Activated T-helper 1 cell treated with anti-CD3 and anti-CD28 coated beads, Interleukin-12 subunit alpha, Interleukin-12 subunit beta, Interleukin-2, Interleukin-4 antibody, amounts not matched to agents 30 ng/mL and 10 ng/mL and 1 ng/mL, durations not matched to agents 14 hours and 24 hours and 36 hours (primary cell): ENCODE results near the gene LRG1. TPM values are rescaled to one million over a fixed set of nuclear protein-coding genes. Genes with fewer than 3 reads are reported as not detected.
A peak's percentile ranks its signal among the peaks of the same experiment; 100 is the strongest.

Source experiments
- DNase-seq: peaks from one replicate; pipeline ENCODE4 v3.0.0; 2021; ENCODE audit warnings: low spot score
- H3K27ac Mint-ChIP-seq: one replicate; pipeline ENCODE4 v1.8.0; 2021; ENCODE audit warnings: mild to moderate bottlenecking, mixed read lengths
- H3K27me3 Mint-ChIP-seq: one replicate; pipeline ENCODE4 v1.8.0; 2022; ENCODE audit warnings: mild to moderate bottlenecking, moderate library complexity, mixed read lengths; ENCODE audit not compliant: insufficient read depth
- H3K36me3 Mint-ChIP-seq: one replicate; pipeline ENCODE4 v1.8.0; 2021; ENCODE audit warnings: low read depth, mixed read lengths
- H3K4me1 Mint-ChIP-seq: one replicate; pipeline ENCODE4 v1.8.0; 2021; ENCODE audit warnings: low read depth, mixed read lengths
- H3K4me3 Mint-ChIP-seq: one replicate; pipeline ENCODE4 v1.8.0; 2021; ENCODE audit warnings: mild to moderate bottlenecking, moderate library complexity, mixed read lengths
- H3K9me3 Mint-ChIP-seq: one replicate; pipeline ENCODE4 v1.8.0; 2021; ENCODE audit warnings: mixed read lengths
- intact Hi-C: fragments of 100-400 bp; cut with micrococcal nuclease; formaldehyde crosslinking; loops from one replicate; pipeline ENCODE4 v1.15.1; 2024
- total RNA-seq: library from RNA; stranded (reverse); gene quantifications from 2 replicates; pipeline ENCODE4 v1.2.3, GENCODE V29; 2022

LRG1 gene, protein sequence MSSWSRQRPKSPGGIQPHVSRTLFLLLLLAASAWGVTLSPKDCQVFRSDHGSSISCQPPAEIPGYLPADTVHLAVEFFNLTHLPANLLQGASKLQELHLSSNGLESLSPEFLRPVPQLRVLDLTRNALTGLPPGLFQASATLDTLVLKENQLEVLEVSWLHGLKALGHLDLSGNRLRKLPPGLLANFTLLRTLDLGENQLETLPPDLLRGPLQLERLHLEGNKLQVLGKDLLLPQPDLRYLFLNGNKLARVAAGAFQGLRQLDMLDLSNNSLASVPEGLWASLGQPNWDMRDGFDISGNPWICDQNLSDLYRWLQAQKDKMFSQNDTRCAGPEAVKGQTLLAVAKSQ
- 0.27 and 0.39 TPM in 2 replicates for total RNA-seq

DNA sequence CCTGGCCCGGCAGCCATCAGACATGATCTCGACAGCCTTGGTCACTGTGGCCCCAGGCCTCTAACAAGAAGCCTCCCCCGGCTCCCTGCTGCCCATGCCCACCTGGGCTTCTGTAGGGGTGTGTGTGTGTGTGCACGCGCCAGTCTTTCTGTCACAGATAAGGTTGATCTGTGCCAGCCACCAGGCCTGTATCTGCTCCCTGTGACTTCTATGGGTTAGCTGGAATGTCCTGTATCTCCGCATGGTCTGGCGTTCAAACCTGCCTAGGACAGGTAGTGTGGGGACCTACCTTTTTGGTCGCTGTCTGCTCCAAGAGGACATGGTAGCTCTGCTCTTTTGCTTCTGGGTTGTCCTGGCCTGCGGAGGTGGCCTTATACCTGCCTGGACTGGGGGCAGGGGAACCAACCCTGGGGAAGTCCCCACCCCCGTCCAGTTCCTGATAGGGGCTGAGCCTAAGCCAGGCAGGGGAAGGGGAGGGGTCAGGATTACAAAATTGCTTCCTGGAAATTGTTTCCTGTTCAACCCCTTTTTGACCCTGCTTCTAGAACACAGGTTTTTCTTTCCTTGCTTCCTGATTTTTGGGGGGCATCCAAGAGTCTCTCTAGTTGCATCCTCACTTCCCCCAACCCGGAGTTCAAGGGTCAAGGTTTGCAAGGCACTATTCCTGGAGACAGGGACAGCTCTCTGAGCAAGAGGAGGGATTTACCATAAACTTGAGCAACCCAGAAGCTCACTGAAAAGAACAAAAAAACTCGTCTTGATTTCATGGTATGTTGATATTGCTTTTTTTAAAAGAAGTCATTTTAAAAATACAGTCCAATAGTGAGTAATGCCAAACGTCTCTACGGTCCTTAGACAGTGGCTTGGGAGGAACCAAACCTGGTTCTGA is at the start of gene LRG1:
Gene LRG1 (minus strand): TSS at position 344 of the 889 bp plus-strand sequence. CDS start 23 bp downstream, at position 321.
- Mint-ChIP-seq H3K27ac (no peak within 1 kb of the TSS), H3K9me3 (peaks cover 4% of the 10 kb centered on the region), H3K4me3 (peak within 1 kb of the TSS; percentile 30), H3K4me1 (peaks cover 16% of the 10 kb centered on the region), H3K36me3 (no peaks in the 10 kb centered on the region), H3K27me3 (no peaks in the 10 kb centered on the region)
- no peak for DNase-seq
- intact Hi-C loops = no loop called here

- H3K4me3 Mint-ChIP-seq = no peak overlapping the region
- intact Hi-C loops = no loop called here
- H3K4me1 Mint-ChIP-seq = no peaks in the 10 kb centered on the region
- H3K27ac Mint-ChIP-seq = no peak overlapping the region
- peaks cover 2% of the 10 kb centered on the region for H3K36me3 Mint-ChIP-seq
- peaks cover 45% of the 10 kb centered on the region for H3K27me3 Mint-ChIP-seq
- DNase-seq = no peak
- H3K9me3 Mint-ChIP-seq = no peaks in the 10 kb centered on the region
Measured at GRCh38 chr19:4588291-4588761, 48.5 kb upstream of the LRG1 start.

DNA sequence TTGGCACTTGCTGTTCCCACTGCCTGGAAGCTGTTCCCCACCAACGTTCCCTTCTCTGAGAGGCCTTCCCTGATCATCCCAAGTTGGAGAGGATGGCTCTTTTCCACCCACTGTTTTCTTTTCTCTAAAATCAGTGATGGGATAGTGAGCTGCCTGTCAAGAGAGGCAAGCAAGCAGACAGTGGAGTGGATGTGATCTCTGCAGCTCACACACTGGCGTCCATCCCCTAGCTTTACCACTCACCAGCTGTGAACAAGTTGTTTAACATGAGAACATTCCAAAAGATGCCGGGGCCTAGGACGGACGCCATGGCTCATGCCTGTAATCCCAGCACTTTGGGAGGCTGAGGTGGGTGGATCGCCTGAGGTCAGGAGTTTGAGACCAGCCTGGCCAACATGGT is 47.7 kb upstream of the LRG1 start:
- no peaks in the 10 kb centered on the region for H3K9me3 Mint-ChIP-seq
- H3K27me3 Mint-ChIP-seq = peaks cover 48% of the 10 kb centered on the region
- H3K4me1 Mint-ChIP-seq = peaks cover under 1% of the 10 kb centered on the region
- no peak overlapping the region for H3K27ac Mint-ChIP-seq
- no peak overlapping the region for H3K4me3 Mint-ChIP-seq
- H3K36me3 Mint-ChIP-seq = peaks cover 2% of the 10 kb centered on the region
- intact Hi-C loops = no loop called here
- DNase-seq = no peak

DNA sequence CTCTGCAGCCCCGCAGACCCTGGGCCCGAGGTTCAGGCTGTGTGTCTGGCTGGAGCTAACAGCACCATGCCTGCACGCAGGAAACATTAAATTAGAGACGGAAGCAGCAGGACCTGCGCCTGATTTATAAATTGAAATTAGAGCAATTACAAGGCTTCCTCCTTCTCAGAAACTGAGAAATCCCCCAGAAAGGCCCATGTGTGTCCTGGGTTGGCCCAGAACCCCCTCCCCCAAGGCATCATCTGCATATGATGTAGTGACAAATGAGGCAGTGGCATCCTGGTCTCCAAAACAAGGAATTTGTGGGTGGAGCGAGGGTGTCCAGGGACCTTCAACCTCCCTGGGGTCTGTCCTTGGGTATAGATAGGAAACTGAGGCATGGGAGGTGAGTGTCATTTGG is 46.9 kb upstream of the LRG1 start:
- Mint-ChIP-seq H3K4me1 (peaks cover 9% of the 10 kb centered on the region), H3K36me3 (peaks cover 2% of the 10 kb centered on the region), H3K27me3 (peaks cover 56% of the 10 kb centered on the region), H3K27ac (no peak overlapping the region), H3K4me3 (no peak overlapping the region), H3K9me3 (no peaks in the 10 kb centered on the region)
- intact Hi-C loops = no loop called here
- DNase-seq = no peak

DNA sequence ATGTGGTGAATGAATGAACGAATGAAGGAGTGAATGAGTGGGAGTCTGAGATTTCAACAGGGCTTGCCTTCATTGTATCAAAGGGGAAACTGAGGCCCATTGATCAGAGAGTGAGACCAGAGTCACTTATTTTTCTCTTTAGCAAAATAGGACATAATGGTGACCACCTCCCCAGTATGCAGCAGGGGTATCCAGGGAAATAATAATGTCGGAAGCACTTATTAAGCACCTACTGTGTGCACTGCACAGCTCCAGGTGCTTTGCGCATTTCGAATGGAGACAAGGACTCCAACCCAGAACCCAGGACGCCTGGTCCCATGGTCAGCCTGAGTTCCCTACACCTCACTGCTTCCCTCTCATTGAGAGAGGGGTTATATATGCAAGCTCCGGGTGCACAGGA is 46.4 kb upstream of the LRG1 start:
- Mint-ChIP-seq H3K9me3 (no peaks in the 10 kb centered on the region), H3K27ac (no peak overlapping the region), H3K27me3 (peaks cover 51% of the 10 kb centered on the region), H3K4me1 (peaks cover 9% of the 10 kb centered on the region), H3K4me3 (no peak overlapping the region), H3K36me3 (peaks cover 2% of the 10 kb centered on the region)
- DNase-seq = no peak
- intact Hi-C loops = no loop called here

DNA sequence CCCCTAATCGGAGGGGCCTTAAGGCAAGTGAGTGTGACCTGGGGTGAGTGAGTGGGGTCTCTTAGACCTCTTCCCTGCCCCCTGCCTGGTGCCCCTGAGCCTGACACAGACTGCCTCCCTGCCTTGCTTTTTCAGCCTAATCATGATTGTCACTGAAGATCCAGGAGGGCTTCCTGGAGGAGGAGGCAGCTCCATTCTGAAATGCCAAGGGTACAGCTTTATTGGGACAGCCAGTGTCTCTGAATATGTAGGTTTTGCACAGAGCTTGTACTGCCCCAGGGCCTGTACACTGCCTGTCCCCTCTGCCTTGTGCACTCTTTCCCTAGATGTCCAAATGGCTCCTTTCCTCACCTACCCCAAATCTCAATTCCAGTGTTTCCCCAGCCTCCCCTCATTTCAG is 45.7 kb upstream of the LRG1 start:
- no peaks in the 10 kb centered on the region for H3K9me3 Mint-ChIP-seq
- DNase-seq = no peak
- peaks cover 47% of the 10 kb centered on the region for H3K27me3 Mint-ChIP-seq
- no peak overlapping the region for H3K4me3 Mint-ChIP-seq
- intact Hi-C loops = no loop called here
- peaks cover 2% of the 10 kb centered on the region for H3K36me3 Mint-ChIP-seq
- H3K27ac Mint-ChIP-seq = no peak overlapping the region
- peaks cover 9% of the 10 kb centered on the region for H3K4me1 Mint-ChIP-seq

- no peak for DNase-seq
- peaks cover 2% of the 10 kb centered on the region for H3K36me3 Mint-ChIP-seq
- no peaks in the 10 kb centered on the region for H3K9me3 Mint-ChIP-seq
- H3K27me3 Mint-ChIP-seq = peaks cover 50% of the 10 kb centered on the region
- peaks cover 9% of the 10 kb centered on the region for H3K4me1 Mint-ChIP-seq
- intact Hi-C loops = no loop called here
- no peak overlapping the region for H3K27ac Mint-ChIP-seq
- no peak overlapping the region for H3K4me3 Mint-ChIP-seq
Measured at GRCh38 chr19:4584670-4585460, 45.0 kb upstream of the LRG1 start.

- H3K36me3 Mint-ChIP-seq = peaks cover 2% of the 10 kb centered on the region
- H3K4me3 Mint-ChIP-seq = no peak overlapping the region
- H3K9me3 Mint-ChIP-seq = no peaks in the 10 kb centered on the region
- DNase-seq = no peak
- no peak overlapping the region for H3K27ac Mint-ChIP-seq
- H3K4me1 Mint-ChIP-seq = peaks cover 9% of the 10 kb centered on the region
- H3K27me3 Mint-ChIP-seq = peaks cover 56% of the 10 kb centered on the region
- intact Hi-C loops = no loop called here
Measured at GRCh38 chr19:4583961-4584669, 44.3 kb upstream of the LRG1 start.

GRCh38 chr19:4582980-4583842 is 43.4 kb upstream of the LRG1 start:
- Mint-ChIP-seq H3K4me1 (peaks cover 9% of the 10 kb centered on the region), H3K27ac (no peak overlapping the region), H3K4me3 (no peak overlapping the region), H3K27me3 (peaks cover 57% of the 10 kb centered on the region), H3K36me3 (peaks cover 2% of the 10 kb centered on the region), H3K9me3 (no peaks in the 10 kb centered on the region)
- intact Hi-C loops = no loop called here
- DNase-seq = no peak

GRCh38 chr19:4581666-4582553 is 42.1 kb upstream of the LRG1 start:
- intact Hi-C loops = no loop called here
- H3K4me1 Mint-ChIP-seq = peaks cover 9% of the 10 kb centered on the region
- no peak overlapping the region for H3K27ac Mint-ChIP-seq
- DNase-seq = no peak
- peaks cover 2% of the 10 kb centered on the region for H3K36me3 Mint-ChIP-seq
- peak overlapping the region; percentile 28 for H3K4me3 Mint-ChIP-seq
- H3K9me3 Mint-ChIP-seq = no peaks in the 10 kb centered on the region
- peaks cover 58% of the 10 kb centered on the region for H3K27me3 Mint-ChIP-seq
